H9 (cell line): ENCODE results near the gene MRPL48. TPM values are rescaled to one million over a fixed set of nuclear protein-coding genes. Genes with fewer than 3 reads are reported as not detected.
A peak's percentile ranks its signal among the peaks of the same experiment; 100 is the strongest.

Source experiments
- DNase-seq: peaks from one replicate; pipeline ENCODE4 v3.0.0-alpha.2; 2017
- H2AFZ ChIP-seq: one replicate; pipeline ENCODE4 v1.6.1; 2013; ENCODE audit warnings: mild to moderate bottlenecking, low read length, control low read depth, moderate library complexity
- H2AK5ac ChIP-seq: 2 replicates; pipeline ENCODE4 v1.6.1; 2013; ENCODE audit warnings: low read length, control low read depth, mixed read lengths; ENCODE audit not compliant: insufficient read length
- H2BK120ac ChIP-seq: one replicate; pipeline ENCODE4 v1.6.1; 2013; ENCODE audit warnings: low read depth, mild to moderate bottlenecking, low read length, control low read depth, inconsistent platforms; ENCODE audit not compliant: poor library complexity, severe bottlenecking
- H2BK12ac ChIP-seq: 2 replicates; pipeline ENCODE4 v1.6.1; 2013; ENCODE audit warnings: low read length, control low read depth, mixed read lengths, low read depth; ENCODE audit not compliant: insufficient read length
- H2BK15ac ChIP-seq: 2 replicates; pipeline ENCODE4 v1.6.1; 2013; ENCODE audit warnings: low read depth, low read length, control low read depth
- H2BK20ac ChIP-seq: one replicate; pipeline ENCODE4 v1.6.1; 2013; ENCODE audit warnings: low read depth, mild to moderate bottlenecking, low read length, control low read depth, inconsistent platforms; ENCODE audit not compliant: poor library complexity, severe bottlenecking
- H2BK5ac ChIP-seq: 2 replicates; pipeline ENCODE4 v1.6.1; 2013; ENCODE audit warnings: low read length, control low read depth, mixed read lengths; ENCODE audit not compliant: insufficient read length
- H3K14ac ChIP-seq: 2 replicates; pipeline ENCODE4 v1.6.1; 2013; ENCODE audit warnings: low read length, control low read depth; ENCODE audit not compliant: insufficient read depth
- H3K18ac ChIP-seq: 2 replicates; pipeline ENCODE4 v1.6.1; 2013; ENCODE audit warnings: low read depth, mild to moderate bottlenecking, mixed read lengths, low read length, control low read depth; ENCODE audit not compliant: insufficient read length
- H3K23ac ChIP-seq: 2 replicates; pipeline ENCODE4 v1.6.1; 2013; ENCODE audit warnings: low read length, control low read depth, mixed read lengths, low read depth; ENCODE audit not compliant: insufficient read length
- H3K23me2 ChIP-seq: 2 replicates; pipeline ENCODE4 v1.6.1; 2013; ENCODE audit warnings: low read depth, mild to moderate bottlenecking, mixed read lengths, low read length, control low read depth; ENCODE audit not compliant: insufficient read length, poor library complexity, severe bottlenecking
- H3K27ac ChIP-seq: 2 replicates; pipeline ENCODE4 v1.5.1; 2013; ENCODE audit warnings: low read length, control low read depth, mixed read lengths, low read depth; ENCODE audit not compliant: insufficient read length
- H3K27me3 ChIP-seq: 2 replicates; pipeline ENCODE4 v1.6.1; 2013; ENCODE audit warnings: low read length, control low read depth, inconsistent platforms; ENCODE audit not compliant: insufficient read depth
- H3K4ac ChIP-seq: 2 replicates; pipeline ENCODE4 v1.6.1; 2013; ENCODE audit warnings: low read depth, mild to moderate bottlenecking, control low read depth, inconsistent platforms, low read length, moderate library complexity
- H3K4me1 ChIP-seq: 2 replicates; pipeline ENCODE4 v1.6.1; 2013; ENCODE audit warnings: low read length, control low read depth, inconsistent platforms; ENCODE audit not compliant: insufficient read depth
- H3K4me2 ChIP-seq: 2 replicates; pipeline ENCODE4 v1.6.1; 2013; ENCODE audit warnings: low read length, control low read depth, mixed read lengths; ENCODE audit not compliant: insufficient read length, insufficient read depth
- H3K56ac ChIP-seq: 2 replicates; pipeline ENCODE4 v1.6.1; 2013; ENCODE audit warnings: low read depth, mild to moderate bottlenecking, mixed read lengths, low read length, control low read depth; ENCODE audit not compliant: insufficient read length
- H3K79me1 ChIP-seq: 2 replicates; pipeline ENCODE4 v1.6.1; 2013; ENCODE audit warnings: low read depth, mild to moderate bottlenecking, moderate library complexity, low read length, control low read depth, inconsistent platforms; ENCODE audit not compliant: insufficient read depth, poor library complexity, severe bottlenecking
- H3K79me2 ChIP-seq: 2 replicates; pipeline ENCODE4 v1.6.1; 2013; ENCODE audit warnings: low read length, control low read depth, inconsistent platforms; ENCODE audit not compliant: insufficient read depth
- H3K9ac ChIP-seq: 2 replicates; pipeline ENCODE4 v1.6.1; 2013; ENCODE audit warnings: low read length, control low read depth, mixed read lengths; ENCODE audit not compliant: insufficient read length; ENCODE audit errors: extremely low read depth
- H3K9me3 ChIP-seq: one replicate; pipeline ENCODE4 v1.6.1; 2013; ENCODE audit warnings: low read depth, low read length, inconsistent platforms; ENCODE audit not compliant: control insufficient read depth
- H3T11ph ChIP-seq: one replicate; pipeline ENCODE4 v1.6.1; 2013; ENCODE audit warnings: mild to moderate bottlenecking, low read length, control low read depth, inconsistent platforms
- H4K20me1 ChIP-seq: one replicate; pipeline ENCODE4 v1.6.1; 2013; ENCODE audit not compliant: control insufficient read depth, insufficient read length, insufficient read depth
- H4K5ac ChIP-seq: 2 replicates; pipeline ENCODE4 v1.6.1; 2013; ENCODE audit warnings: low read depth, mild to moderate bottlenecking, mixed read lengths, low read length, control low read depth; ENCODE audit not compliant: insufficient read length
- H4K8ac ChIP-seq: replicated peaks from 2 replicates; pipeline ENCODE4 v1.6.1; 2013; ENCODE audit warnings: low read length, control low read depth, mixed read lengths, low read depth; ENCODE audit not compliant: insufficient read length
- H4K91ac ChIP-seq: 2 replicates; pipeline ENCODE4 v1.6.1; 2013; ENCODE audit warnings: low read depth, mild to moderate bottlenecking, moderate library complexity, mixed read lengths, low read length, control low read depth; ENCODE audit not compliant: insufficient read length
- H3K27ac Mint-ChIP-seq, 3 experiments: 2 replicates in 2 of 3; 3 replicates in 1 of 3; pipeline ENCODE4 v1.8.0; 2020 to 2021; ENCODE audit warnings: mixed read lengths in 3 of 3, mild to moderate bottlenecking in 1 of 3, moderate library complexity in 1 of 3
- H3K27me3 Mint-ChIP-seq: 2 replicates; pipeline ENCODE4 v1.8.0; 2021; ENCODE audit warnings: low read depth, mild to moderate bottlenecking, moderate library complexity, mixed read lengths
- H3K36me3 Mint-ChIP-seq, 3 experiments: 2 replicates in 2 of 3; 3 replicates in 1 of 3; pipeline ENCODE4 v1.8.0; 2020 to 2021; ENCODE audit warnings: low read depth in 3 of 3, mixed read lengths in 3 of 3; ENCODE audit not compliant: insufficient read depth in 1 of 3
- H3K4me1 Mint-ChIP-seq, 2 experiments: 2 replicates each; pipeline ENCODE4 v1.8.0; 2020; ENCODE audit warnings: mixed read lengths in 2 of 2
- H3K4me3 Mint-ChIP-seq, 2 experiments: 2 replicates in 1 of 2; 3 replicates in 1 of 2; pipeline ENCODE4 v1.8.0; 2020 to 2021; ENCODE audit warnings: mild to moderate bottlenecking in 2 of 2, mixed read lengths in 2 of 2, moderate library complexity in 1 of 2
- H3K9me3 Mint-ChIP-seq, 2 experiments: 2 replicates in 1 of 2; 3 replicates in 1 of 2; pipeline ENCODE4 v1.8.0; 2020; ENCODE audit warnings: mild to moderate bottlenecking in 2 of 2, mixed read lengths in 2 of 2, moderate library complexity in 1 of 2
- CTCF ChIP-seq: fragments of 200-600 bp; sonication (generic); conservative IDR thresholded peaks from 3 replicates; pipeline ENCODE4 v1.8.0; 2021; ENCODE audit warnings: antibody characterized with exemption, mild to moderate bottlenecking
- WGBS: extraction: QIAGEN DNeasy Blood & Tissue Kit; methylation state at CpG from one replicate; pipeline ENCODE4 v1.1.7; 2013; ENCODE audit warnings: missing lambda C conversion rate, low lambda C conversion rate, mixed read lengths; ENCODE audit not compliant: insufficient read length; ENCODE audit errors: extremely low coverage; 5-methylcytosine and 5-hydroxymethylcytosine counted together
- total RNA-seq: library from RNA; stranded (reverse); gene quantifications from 2 replicates; pipeline ENCODE4 v1.2.1, GENCODE V29; 2021

Gene MRPL48
- total RNA-seq, 1 experiment from 2014 or later = 36.4 TPM

GRCh38 chr11:73800276-73800806 lies 12.7 kb downstream of the MRPL48 start:
- Mint-ChIP-seq H3K27me3 (no peaks in the 10 kb centered on the region), H3K4me3 (no peak overlapping the region), H3K4me1 (peaks cover 0 to 3% of the 10 kb centered on the region in 2 experiments; a peak in 1 of 4 replicates), H3K9me3 (no peaks in the 10 kb centered on the region), H3K27ac (peak overlapping the region in 1 of 3 experiments; percentile 45; a peak in 1 of 7 replicates), H3K36me3 (peaks cover 0 to 4% (median 0%) of the 10 kb centered on the region in 3 experiments; a peak in 2 of 7 replicates)
- no peaks in the 10 kb centered on the region for H3K9me3 ChIP-seq
- H2AFZ ChIP-seq = no peak overlapping the region
- peaks cover 6% of the 10 kb centered on the region for H3K79me1 ChIP-seq
- H3K4me2 ChIP-seq = no peak overlapping the region
- H4K8ac ChIP-seq = no peak overlapping the region
- no peak overlapping the region for H2AK5ac ChIP-seq
- no peak overlapping the region for H2BK120ac ChIP-seq
- H2BK12ac ChIP-seq = no peak overlapping the region
- no peaks in the 10 kb centered on the region; the same call in 1 of the 2 replicates for H3K79me2 ChIP-seq
- WGBS = no CpG with 5 or more reads among the region's 4 CpGs
- H3K23ac ChIP-seq = no peak overlapping the region
- no peak overlapping the region for H3K56ac ChIP-seq
- H3K23me2 ChIP-seq = no peaks in the 10 kb centered on the region
- no peaks in the 10 kb centered on the region for H4K20me1 ChIP-seq
- no peak overlapping the region for H3K14ac ChIP-seq
- H2BK15ac ChIP-seq = no peak overlapping the region
- H3K4me1 ChIP-seq = no peaks in the 10 kb centered on the region
- no peak overlapping the region for H4K91ac ChIP-seq
- H2BK20ac ChIP-seq = no peak overlapping the region
- H3K4ac ChIP-seq = no peak overlapping the region
- TF ChIP-seq CTCF = no peak
- no peak overlapping the region for H3K27ac ChIP-seq
- H4K5ac ChIP-seq = no peak overlapping the region
- H2BK5ac ChIP-seq = no peak overlapping the region
- no peak overlapping the region for H3K9ac ChIP-seq
- no peak for DNase-seq
- H3K27me3 ChIP-seq = no peaks in the 10 kb centered on the region
- no peak overlapping the region for H3K18ac ChIP-seq
- no peak overlapping the region for H3T11ph ChIP-seq
